Measurements from ENCODE around the gene MYH7. TPM values are rescaled to one million over a fixed set of nuclear protein-coding genes. Genes with fewer than 3 reads are reported as not detected.

MYH7 gene
- polyA plus RNA-seq, 1 donor (not counting 4 experiments of a cell fraction or from before 2014, with no cell fraction given) = not detected

GRCh38 chr14:23481362-23481970 is 46.0 kb upstream of the MYH7 start:
- Histone ChIP-seq H2AFZ (ENCODE audit: control insufficient read depth, low read length) (no peak overlapping the region), H3K36me3 (ENCODE audit: control insufficient read depth in 2 of 2, extremely low read depth in 1 of 2, insufficient read depth in 2 of 2, low read length in 2 of 2) (peaks cover 17 to 21% of the 10 kb centered on the region in 2 experiments), H3K27me3 (ENCODE audit: control insufficient read depth, extremely low read depth, insufficient read depth, low read length) (no peaks in the 10 kb centered on the region), H4K20me1 (ENCODE audit: control insufficient read depth, extremely low read depth, insufficient read depth, low read length) (no peaks in the 10 kb centered on the region), H3K79me2 (ENCODE audit: control insufficient read depth, insufficient read depth, low read length) (no peaks in the 10 kb centered on the region), H3K4me2 (ENCODE audit: control insufficient read depth, extremely low read depth, insufficient read depth, low read depth, low read length) (no peak overlapping the region), H3K9me1 (ENCODE audit: control insufficient read depth, extremely low read depth, insufficient read depth, low read length) (no peaks in the 10 kb centered on the region), H3K9ac (ENCODE audit: control insufficient read depth, extremely low read depth, insufficient read depth, low read length) (no peak overlapping the region), H3K4me3 (ENCODE audit: control insufficient read depth in 2 of 3, extremely low read depth in 1 of 3, insufficient read depth in 2 of 3, low read depth in 1 of 3, low read length in 3 of 3) (no peak overlapping the region), H3K4me1 (ENCODE audit: control insufficient read depth, extremely low read depth, insufficient read depth, low read length) (no peaks in the 10 kb centered on the region), H3K27ac (ENCODE audit: control insufficient read depth, insufficient read depth, low read length) (no peak overlapping the region), H3K9me3 (ENCODE audit: control insufficient read depth, low read depth, low read length) (no peaks in the 10 kb centered on the region)
- dilution Hi-C loops (cut with MboI; ENCODE audit: extremely low pct_ligation_motif_present, low sequenced_read_pairs) = no loop called here
- DNase-seq (ENCODE audit: low read depth, low spot score) (no peak), FAIRE-seq (no peak)
- TF ChIP-seq CTCF (optimal IDR thresholded peaks at IDR 0.05 in 1 of 3, IDR thresholded peaks at IDR 0.05 in 1 of 3, conservative IDR thresholded peaks at IDR 0.05 in 1 of 3; ENCODE audit: extremely low read depth in 1 of 3, insufficient read depth in 2 of 3, low read length in 3 of 3) = no peak
- no peak for TF ChIP-seq EZH2 (IDR thresholded peaks at IDR 0.05; ENCODE audit: low read length)

- dilution Hi-C loops (cut with MboI; ENCODE audit: extremely low pct_ligation_motif_present, low sequenced_read_pairs) = no loop called here
- DNase-seq (ENCODE audit: low read depth, low spot score) = peak; percentile 25
- Histone ChIP-seq H3K9ac (ENCODE audit: control insufficient read depth, extremely low read depth, insufficient read depth, low read length) (no peak overlapping the region), H3K4me2 (ENCODE audit: control insufficient read depth, extremely low read depth, insufficient read depth, low read depth, low read length) (no peak overlapping the region), H3K27me3 (ENCODE audit: control insufficient read depth, extremely low read depth, insufficient read depth, low read length) (no peaks in the 10 kb centered on the region), H3K9me1 (ENCODE audit: control insufficient read depth, extremely low read depth, insufficient read depth, low read length) (no peaks in the 10 kb centered on the region), H3K4me1 (ENCODE audit: control insufficient read depth, extremely low read depth, insufficient read depth, low read length) (no peaks in the 10 kb centered on the region), H4K20me1 (ENCODE audit: control insufficient read depth, extremely low read depth, insufficient read depth, low read length) (no peaks in the 10 kb centered on the region), H3K36me3 (ENCODE audit: control insufficient read depth in 2 of 2, extremely low read depth in 1 of 2, insufficient read depth in 2 of 2, low read length in 2 of 2) (peaks cover 24 to 32% of the 10 kb centered on the region in 2 experiments), H3K4me3 (ENCODE audit: control insufficient read depth in 2 of 3, extremely low read depth in 1 of 3, insufficient read depth in 2 of 3, low read depth in 1 of 3, low read length in 3 of 3) (no peak overlapping the region), H3K9me3 (ENCODE audit: control insufficient read depth, low read depth, low read length) (no peaks in the 10 kb centered on the region), H3K27ac (ENCODE audit: control insufficient read depth, insufficient read depth, low read length) (no peak overlapping the region), H3K79me2 (ENCODE audit: control insufficient read depth, insufficient read depth, low read length) (no peaks in the 10 kb centered on the region), H2AFZ (ENCODE audit: control insufficient read depth, low read length) (no peak overlapping the region)
- no peak for FAIRE-seq
- TF ChIP-seq CTCF (optimal IDR thresholded peaks at IDR 0.05 in 1 of 3, IDR thresholded peaks at IDR 0.05 in 1 of 3, conservative IDR thresholded peaks at IDR 0.05 in 1 of 3; ENCODE audit: extremely low read depth in 1 of 3, insufficient read depth in 2 of 3, low read length in 3 of 3) (peak in 2 of 3 experiments; percentile 48 to 53), EZH2 (IDR thresholded peaks at IDR 0.05; ENCODE audit: low read length) (no peak)
Observed at GRCh38 chr14:23478109-23478759, 42.8 kb upstream of the MYH7 start.
